Heart left ventricle (tissue), 16 donors: ENCODE measurements around the gene MRPL14. TPM values are rescaled to one million over a fixed set of nuclear protein-coding genes. Genes with fewer than 3 reads are reported as not detected.

Experiments
- ATAC-seq, 4 donors: fragments of 200-7000 bp; cut with Tn5 transposase; one replicate each; pipeline ENCODE4 v1.9.1; 2020 to 2022; ENCODE audit warnings: moderate library complexity in 4 of 4, mild to moderate bottlenecking in 3 of 4, moderate number of reproducible peaks in 1 of 4
- DNase-seq, 5 donors: peaks; one replicate each; pipeline ENCODE4 v3.0.0-alpha.2; 2020
- H3K27ac ChIP-seq, 12 donors: fragments of 200-600 bp; sonication (generic) in 4 of 12; one replicate each; pipeline versions ENCODE4 v1.5.0 to v1.8.0; 2016 to 2022; ENCODE audit warnings: mild to moderate bottlenecking in 2 of 12
- H3K27me3 ChIP-seq, 9 donors: fragments of 200-600 bp; sonication (generic) in 2 of 9; one replicate each; pipeline versions ENCODE4 v1.5.1 to v1.8.0; 2016 to 2022; ENCODE audit warnings: mild to moderate bottlenecking in 3 of 9
- H3K36me3 ChIP-seq, 9 donors: fragments of 200-600 bp; sonication (generic) in 2 of 9; one replicate each; pipeline versions ENCODE4 v1.5.0 to v1.8.0; 2018 to 2022; ENCODE audit warnings: mild to moderate bottlenecking in 2 of 9
- H3K4me1 ChIP-seq, 12 donors: fragments of 200-600 bp; sonication (generic) in 4 of 12; one replicate each; pipeline versions ENCODE4 v1.5.0 to v1.8.0; 2016 to 2022; ENCODE audit warnings: mild to moderate bottlenecking in 3 of 12
- H3K4me3 ChIP-seq, 12 donors: fragments of 200-600 bp; sonication (generic) in 4 of 12; one replicate each; pipeline versions ENCODE4 v1.5.0 to v1.8.0; 2017 to 2022; ENCODE audit warnings: mild to moderate bottlenecking in 9 of 12, moderate library complexity in 4 of 12
- H3K9me3 ChIP-seq, 12 donors: fragments of 200-600 bp; sonication (generic) in 4 of 12; one replicate each; pipeline versions ENCODE4 v1.5.0 to v1.8.0; 2016 to 2022; ENCODE audit warnings: mild to moderate bottlenecking in 1 of 12
- POLR2A ChIP-seq, 2 donors: fragments of 450-650 bp; IDR thresholded peaks; one replicate each; pipeline ENCODE4 v1.6.1; 2017; ENCODE audit warnings: antibody characterized with exemption in 2 of 2, mild to moderate bottlenecking in 2 of 2, moderate library complexity in 2 of 2
- WGBS, 4 donors: extraction: QIAGEN DNeasy Blood & Tissue Kit in 2 of 4; methylation state at CpG; one replicate each; pipeline versions ENCODE4 v1.1.5 to v1.1.7; 2013 to 2018; 5-methylcytosine and 5-hydroxymethylcytosine counted together
- intact Hi-C, 10 donors: fragments of 100-400 bp; cut with DNase I; formaldehyde crosslinking; loops; one replicate each; pipeline versions ENCODE4 v1.11.1 to v1.14.2; 2022
- polyA plus RNA-seq, 2 donors: library from polyadenylated mRNA; stranded (reverse); fragments of 200-250 nt; gene quantifications; one replicate each; pipeline ENCODE4 v1.2.3, GENCODE V29; 2013
- total RNA-seq, 9 donors: library from RNA; depleted of rRNA in 2 of 9; stranded (reverse); fragments of >200 nt in 2 of 9; fragmentation: NEBNext Ultra II Directional in 3 of 9; extraction: Animal tissue kit (Norgen Biotek cat#: 25700) in 3 of 9; gene quantifications; one replicate each; pipeline versions ENCODE4 v1.1.0 to v1.2.4, GENCODE V29; 2016 to 2023
- TF ChIP-seq, protein P1 (sequence below), 12 donors: fragments of 200-600 bp; sonication (generic) in 4 of 12; IDR thresholded peaks; one replicate each; pipeline versions ENCODE4 v1.5.0 to v1.8.0; 2018 to 2022; ENCODE audit warnings: antibody characterized with exemption in 12 of 12, mild to moderate bottlenecking in 5 of 12
- donor health status: ischemic (EF 13 %, LVEDD 7.1; RV severe dilation, severe dysfunction).
- donor health status: healthy with polysubstance abuse.
- donor health status: DM: no; HTN: yes; CAD: no.
- donor health status: DM: no; HTN: no; CAD: no.
- donor health status: ischemic (EF 25% LVEDD 6.9; RV normal size, moderate dysfunction).
- donor health status: ischemic (EF 25% LVEDD 5.7; RV mildly dilated, moderate dysfunction).
- donor health status: healthy.
- donor health status: DM: yes; HTN: yes; CAD: no.
- donor health status: ischemic (EF 35%, LVEDD 5.7; RV mildly dilated, moderate dysfunction).
- donor health status: nonischemic (EF 11% LVEDD 7.7; RV severe dilation, severe dysfunction).
- donor health status: DM: yes; HTN: yes; CAD: no.
- donor health status: PGD.
- donor health status: ischemic (EF 29% LVEDD 5.4; RV normal size, mild dysfunction).
- donor health status: nonischemic (EF 23%, LVEDD 6.1; RV moderate dilation, normal function).

The MRPL14 gene
- total and polyA plus RNA-seq, 11 donors: 35.3 to 72.9 (median 44.1) TPM

DNA sequence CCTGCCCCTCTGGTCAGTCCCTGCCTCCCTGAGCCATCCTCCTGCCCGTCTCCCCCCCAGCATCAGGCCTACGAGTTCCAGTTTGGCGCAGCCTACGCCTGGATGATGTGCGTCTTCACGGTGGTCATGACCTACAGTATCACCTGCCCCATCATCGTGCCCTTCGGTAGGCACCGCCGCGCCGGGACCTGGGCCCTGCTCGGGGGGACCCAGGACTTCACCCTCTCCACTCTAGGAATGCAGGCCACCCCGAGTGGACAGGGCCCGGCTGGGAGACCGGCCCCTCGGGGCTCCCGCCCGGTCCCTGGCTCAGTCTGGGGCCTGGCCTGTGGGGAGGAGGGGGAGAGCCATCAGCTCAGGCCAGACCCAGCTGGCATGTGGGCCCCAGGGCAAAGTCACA is 25.3 kb upstream of the MRPL14 start:
- WGBS, 4 donors: 94 to 95% (median 95%) methylated on average over 16 to 19 of the region's 19 CpGs
- Histone ChIP-seq H3K4me3 (no peak overlapping the region), H3K9me3 (no peaks in the 10 kb centered on the region), H3K27me3 (no peaks in the 10 kb centered on the region), H3K36me3 (peaks cover 0 to 42% (median 30%) of the 10 kb centered on the region in 9 donors), H3K4me1 (peaks cover 0 to 18% (median 6%) of the 10 kb centered on the region in 12 donors), H3K27ac (no peak overlapping the region)
- DNase-seq (no peak), ATAC-seq (no peak)
- TF ChIP-seq POLR2A (IDR thresholded peaks at IDR 0.05): no peak
- TF ChIP-seq, protein P1, sequence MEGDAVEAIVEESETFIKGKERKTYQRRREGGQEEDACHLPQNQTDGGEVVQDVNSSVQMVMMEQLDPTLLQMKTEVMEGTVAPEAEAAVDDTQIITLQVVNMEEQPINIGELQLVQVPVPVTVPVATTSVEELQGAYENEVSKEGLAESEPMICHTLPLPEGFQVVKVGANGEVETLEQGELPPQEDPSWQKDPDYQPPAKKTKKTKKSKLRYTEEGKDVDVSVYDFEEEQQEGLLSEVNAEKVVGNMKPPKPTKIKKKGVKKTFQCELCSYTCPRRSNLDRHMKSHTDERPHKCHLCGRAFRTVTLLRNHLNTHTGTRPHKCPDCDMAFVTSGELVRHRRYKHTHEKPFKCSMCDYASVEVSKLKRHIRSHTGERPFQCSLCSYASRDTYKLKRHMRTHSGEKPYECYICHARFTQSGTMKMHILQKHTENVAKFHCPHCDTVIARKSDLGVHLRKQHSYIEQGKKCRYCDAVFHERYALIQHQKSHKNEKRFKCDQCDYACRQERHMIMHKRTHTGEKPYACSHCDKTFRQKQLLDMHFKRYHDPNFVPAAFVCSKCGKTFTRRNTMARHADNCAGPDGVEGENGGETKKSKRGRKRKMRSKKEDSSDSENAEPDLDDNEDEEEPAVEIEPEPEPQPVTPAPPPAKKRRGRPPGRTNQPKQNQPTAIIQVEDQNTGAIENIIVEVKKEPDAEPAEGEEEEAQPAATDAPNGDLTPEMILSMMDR (IDR thresholded peaks at IDR 0.05): no peak
- intact Hi-C loops: loop anchor here in 5 of 10 donors (1.0 to 10.0 kb wide), 5 partner anchors 56 to 190 kb away; partner anchors contain the start of gene SPATS1 (in 1 of the 5)

DNA sequence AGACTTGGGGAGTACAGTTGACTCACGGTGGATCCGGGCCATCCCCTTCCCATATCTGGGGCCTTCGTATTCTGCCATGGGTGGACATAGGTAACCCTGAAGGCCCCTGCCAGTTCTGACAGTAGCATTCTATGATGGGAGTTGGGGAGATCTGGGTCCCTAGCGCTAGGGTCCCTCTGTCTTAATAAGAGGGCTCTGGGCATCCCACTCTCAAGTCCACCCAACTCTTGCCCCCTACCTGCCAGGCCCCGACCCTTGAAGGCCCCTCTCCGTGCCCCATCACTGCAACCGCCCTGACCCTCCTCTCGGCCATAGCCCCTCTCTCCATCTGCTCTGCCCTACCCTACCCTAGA is 24.8 kb upstream of the MRPL14 start:
- H3K4me3 ChIP-seq: no peak overlapping the region
- intact Hi-C loops: loop anchor here in 5 of 10 donors (1.0 to 10.0 kb wide), 5 partner anchors 55 to 190 kb away; partner anchors contain the start of gene SPATS1 (in 1 of the 5)
- peaks cover 0 to 46% (median 35%) of the 10 kb centered on the region in 9 donors for H3K36me3 ChIP-seq
- DNase-seq (no peak), ATAC-seq (no peak)
- H3K27me3 ChIP-seq: no peaks in the 10 kb centered on the region
- WGBS, 4 donors: 48 to 80% (median 54%) methylated on average over 5 to 8 of the region's 8 CpGs
- H3K9me3 ChIP-seq: no peaks in the 10 kb centered on the region
- H3K27ac ChIP-seq: no peak overlapping the region
- no peak for TF ChIP-seq POLR2A (IDR thresholded peaks at IDR 0.05)
- TF ChIP-seq, protein P1 (IDR thresholded peaks at IDR 0.05): peak in 3 of 12 donors; percentile 2 to 34 (median 25)
- H3K4me1 ChIP-seq: peaks cover 0 to 18% (median 6%) of the 10 kb centered on the region in 12 donors

DNA sequence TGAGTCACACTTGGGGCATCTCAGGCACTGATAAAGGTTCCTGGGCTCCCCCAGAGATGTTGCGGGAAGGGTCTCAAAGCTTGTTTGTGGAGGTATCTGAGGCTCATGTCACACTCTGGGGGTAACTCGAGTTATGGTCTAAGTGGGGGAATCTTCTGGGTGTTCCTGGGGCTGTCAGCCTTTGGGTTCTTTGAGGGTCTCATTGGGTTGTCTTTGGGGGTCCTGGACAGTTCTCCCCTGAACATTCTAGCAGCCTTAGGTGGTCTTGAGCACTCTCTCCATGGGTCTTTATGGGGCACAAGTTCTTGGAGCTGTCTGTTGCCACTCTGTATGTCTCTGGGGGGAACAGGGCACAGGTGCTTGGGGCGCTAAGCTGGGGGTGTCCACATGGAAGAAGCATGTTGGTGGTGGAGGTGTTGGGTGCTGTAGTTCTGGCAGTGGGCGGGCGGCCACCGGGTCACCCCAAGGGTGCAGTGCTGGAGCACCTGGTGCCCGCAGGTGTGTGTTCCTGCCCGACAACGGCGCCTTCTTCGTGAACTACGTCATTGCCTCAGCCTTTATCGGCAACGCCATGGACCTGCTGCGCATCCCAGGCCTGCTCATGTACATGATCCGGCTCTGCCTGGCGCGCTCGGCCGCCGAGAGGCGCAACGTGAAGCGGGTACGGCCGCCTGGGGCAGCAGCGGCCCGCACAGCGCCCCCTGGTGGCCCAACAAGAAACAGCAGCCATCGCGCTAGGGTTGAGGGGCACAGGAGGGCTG is 24.3 kb upstream of the MRPL14 start:
- intact Hi-C loops: loop anchor here in 8 of 10 donors (1.0 to 10.0 kb wide), 7 partner anchors 51 to 191 kb away; partner anchors contain the start of gene SPATS1 (in 1 of the 8)
- Histone ChIP-seq H3K9me3 (no peaks in the 10 kb centered on the region), H3K36me3 (peaks cover 0 to 51% (median 36%) of the 10 kb centered on the region in 9 donors), H3K4me3 (no peak overlapping the region), H3K27me3 (no peaks in the 10 kb centered on the region), H3K4me1 (peaks cover 0 to 18% (median 6%) of the 10 kb centered on the region in 12 donors), H3K27ac (no peak overlapping the region)
- TF ChIP-seq POLR2A (IDR thresholded peaks at IDR 0.05): no peak
- TF ChIP-seq, protein P1 (IDR thresholded peaks at IDR 0.05): peak; percentile 96 to 100 (median 99)
- WGBS, 4 donors: 20 to 57% (median 25%) methylated on average over 5 to 31 of the region's 31 CpGs
- peak; percentile 61 to 89 (median 75) for DNase-seq
- peak; percentile 30 to 80 (median 72) for ATAC-seq

DNA sequence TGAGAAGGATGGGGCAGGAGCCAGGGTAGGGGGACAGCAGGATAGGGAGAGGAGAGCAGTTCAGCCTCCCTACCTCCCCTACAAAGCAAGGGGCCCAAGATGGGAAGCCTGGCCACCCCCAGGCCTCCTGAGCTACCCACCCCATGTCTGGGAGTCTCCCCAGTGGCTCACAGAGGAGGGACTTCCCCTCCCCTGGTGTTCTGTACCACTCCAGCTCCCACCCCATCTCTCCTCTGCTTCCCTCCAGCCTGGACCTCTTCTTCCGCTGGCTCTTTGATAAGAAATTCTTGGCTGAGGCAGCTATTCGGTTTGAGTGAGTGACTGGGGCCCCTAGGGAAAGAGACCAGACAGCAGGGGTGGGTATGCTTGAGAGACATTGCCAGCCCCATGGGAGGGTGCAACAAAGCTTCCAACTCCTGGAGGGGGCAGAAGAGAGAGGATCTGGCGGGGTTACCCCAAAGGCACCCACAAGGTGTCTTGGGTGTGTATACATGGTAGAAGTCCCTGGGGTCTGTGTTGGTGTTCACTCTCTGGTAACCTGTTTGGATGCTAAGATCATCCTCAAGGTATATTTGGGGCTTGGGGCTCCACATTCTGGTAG is 23.2 kb upstream of the MRPL14 start:
- Histone ChIP-seq H3K4me1 (peaks cover 0 to 18% (median 6%) of the 10 kb centered on the region in 12 donors), H3K27ac (no peak overlapping the region), H3K4me3 (no peak overlapping the region), H3K9me3 (no peaks in the 10 kb centered on the region), H3K36me3 (peaks cover 0 to 62% (median 45%) of the 10 kb centered on the region in 9 donors), H3K27me3 (no peaks in the 10 kb centered on the region)
- intact Hi-C loops: loop anchor here in 6 of 10 donors (1.0 to 10.0 kb wide), 6 partner anchors 50 to 192 kb away; partner anchors contain the start of gene SPATS1 (in 1 of the 6)
- WGBS, 4 donors: 50 to 53% (median 52%) methylated on average over 3 of the region's 3 CpGs
- TF ChIP-seq, protein P1 (IDR thresholded peaks at IDR 0.05): no peak
- TF ChIP-seq POLR2A (IDR thresholded peaks at IDR 0.05): no peak
- DNase-seq (no peak), ATAC-seq (peak in 2 of 4 donors; percentile 12 to 27)
